Fibroblast of skin of left biceps (primary cell): ENCODE measurements around the gene CDC25B.
"Not testable (repeated sequence)": the region's sequence is repeated elsewhere in the genome, so short reads cannot be mapped to it uniquely, and the experiment has no call there.

Experiments used
- DNase-seq, 2 experiments: peaks; one replicate each; pipeline ENCODE4 v3.0.0-alpha.2; 2013; ENCODE audit warnings: low read depth in 2 of 2

CDC25B gene

DNA sequence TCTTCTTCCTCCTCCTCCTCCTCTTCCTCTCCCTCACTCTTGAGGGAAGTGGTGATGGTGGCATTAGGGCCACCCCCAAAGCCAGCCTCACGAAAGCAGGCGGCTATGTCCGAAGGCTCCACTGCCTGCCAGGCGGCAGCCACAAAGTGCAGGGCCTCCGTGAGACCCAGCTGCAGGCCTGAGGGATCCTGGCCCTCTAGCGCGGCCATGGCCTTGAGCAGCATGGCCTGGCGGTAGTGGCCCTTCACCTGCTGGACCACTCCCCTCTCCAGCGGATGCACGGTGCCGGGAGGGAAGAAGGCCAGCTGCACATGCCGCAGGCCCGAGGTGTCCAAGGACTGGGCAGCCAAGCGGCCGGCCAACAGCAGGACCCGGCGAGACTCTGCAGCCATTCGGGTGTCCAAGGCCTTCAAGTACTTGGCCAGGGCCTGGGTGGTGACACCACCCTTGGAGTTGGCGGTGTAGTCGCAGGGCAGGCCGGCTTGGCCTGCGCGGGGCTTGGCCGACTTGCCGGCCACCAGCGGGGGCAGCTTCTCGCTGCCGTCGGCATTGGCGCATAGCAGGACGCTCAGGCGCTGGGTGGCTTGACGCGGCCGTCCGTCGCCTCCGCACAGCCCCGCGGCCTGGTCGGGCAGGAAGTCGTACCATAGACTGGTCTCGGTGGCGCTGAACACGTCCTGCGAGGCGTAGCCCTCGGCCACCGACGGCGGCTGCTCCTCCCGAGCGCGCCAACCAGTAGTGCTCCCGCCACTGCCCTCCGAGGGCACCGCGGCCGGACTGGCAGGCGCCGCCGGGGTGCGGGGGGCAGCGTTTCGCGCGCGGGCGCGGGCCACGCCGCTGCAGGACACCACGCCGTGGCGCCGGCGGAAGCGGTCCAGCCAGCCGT, 10.6 kb upstream of the CDC25B start:
- no peak for DNase-seq

DNA sequence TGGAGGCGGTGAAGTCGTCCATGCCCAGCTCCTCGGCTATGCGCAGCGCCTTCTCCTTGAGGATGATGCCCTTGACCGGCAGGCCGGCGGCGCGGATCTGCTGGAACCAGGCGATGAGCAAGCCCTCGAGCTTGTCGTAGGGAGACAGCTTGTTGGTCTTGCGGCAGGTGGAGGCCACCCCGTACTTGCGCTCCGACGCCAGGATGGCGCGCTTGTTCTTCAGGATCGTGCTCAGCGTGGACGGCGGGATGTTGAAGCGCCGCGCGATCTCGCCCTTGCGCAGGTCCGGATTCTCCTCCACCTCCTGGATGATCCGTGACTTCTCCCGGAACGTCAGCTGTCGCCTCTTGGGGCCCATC, 10.0 kb upstream of the CDC25B start:
- DNase-seq, result no peak

DNA sequence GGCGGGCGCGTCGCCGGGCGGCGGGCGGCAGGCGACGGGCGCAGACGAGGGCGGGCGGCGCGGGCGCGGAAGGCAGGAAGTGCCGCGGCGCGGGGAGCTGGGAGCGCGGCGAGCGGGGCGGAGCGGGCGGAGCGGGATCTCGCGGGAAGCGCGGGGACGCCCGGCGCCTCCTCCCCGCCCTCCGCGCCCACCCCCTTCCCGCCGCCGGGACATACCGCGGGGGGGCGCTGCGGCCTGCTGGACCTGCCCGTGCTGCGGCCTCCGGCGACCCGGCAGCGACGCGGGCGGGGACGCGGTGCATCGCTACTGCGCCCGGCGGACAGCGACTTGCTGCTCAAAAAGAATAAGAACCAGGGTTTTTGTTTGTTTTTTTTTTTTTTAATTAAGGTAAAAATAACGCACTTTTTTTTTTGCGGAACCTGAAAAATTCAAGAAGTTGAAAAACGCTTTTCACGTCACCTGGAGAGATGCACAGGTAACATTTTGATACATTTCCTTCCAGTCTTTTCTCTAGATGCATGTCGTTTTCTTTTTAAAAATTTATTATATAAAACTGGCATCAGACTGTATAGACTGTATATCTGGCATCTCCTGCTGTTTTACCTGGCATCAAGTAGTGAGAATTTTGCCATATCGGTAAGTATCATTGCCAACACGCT, 9.3 kb upstream of the CDC25B start, which contains the start of gene CENPB:
CENPB (minus strand) TSS at position 76 of the 659 bp plus-strand sequence. CDS start 257 bp downstream, outside the sequence.
- peak in 1 of 2 experiments; percentile 45 for DNase-seq

DNA sequence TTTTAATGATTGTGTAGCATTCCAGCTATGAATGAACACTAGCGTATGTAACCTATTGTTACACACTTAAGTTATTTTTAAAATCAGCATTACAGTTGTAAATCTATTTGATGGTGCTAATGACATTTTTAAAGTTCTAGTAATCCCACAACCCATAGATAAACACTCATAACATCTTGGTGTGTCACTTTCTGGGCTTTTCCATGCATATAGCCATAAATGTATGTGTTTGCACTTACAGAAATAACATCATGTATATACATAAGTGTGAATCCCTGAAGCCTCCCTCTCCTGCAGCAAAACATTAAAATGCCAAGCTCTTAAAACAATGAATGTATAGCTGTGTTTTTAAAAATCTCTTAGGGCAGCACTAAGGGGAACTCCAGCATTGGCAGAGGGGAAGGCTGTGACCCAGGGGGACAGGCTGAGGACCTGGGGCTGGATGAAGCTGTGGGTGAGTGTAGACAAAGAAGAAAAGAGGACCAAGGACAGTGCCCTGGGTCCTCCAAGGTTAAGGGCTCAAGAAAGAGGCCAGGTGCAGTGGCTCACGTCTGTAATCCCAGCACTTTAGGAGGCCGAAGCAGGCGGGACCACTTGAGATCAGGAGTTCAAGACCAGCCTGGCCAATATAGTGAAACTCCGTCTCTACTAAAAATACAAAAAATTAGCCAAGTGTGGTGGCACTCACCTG, 8.6 kb upstream of the CDC25B start:
- no peak for DNase-seq

DNA sequence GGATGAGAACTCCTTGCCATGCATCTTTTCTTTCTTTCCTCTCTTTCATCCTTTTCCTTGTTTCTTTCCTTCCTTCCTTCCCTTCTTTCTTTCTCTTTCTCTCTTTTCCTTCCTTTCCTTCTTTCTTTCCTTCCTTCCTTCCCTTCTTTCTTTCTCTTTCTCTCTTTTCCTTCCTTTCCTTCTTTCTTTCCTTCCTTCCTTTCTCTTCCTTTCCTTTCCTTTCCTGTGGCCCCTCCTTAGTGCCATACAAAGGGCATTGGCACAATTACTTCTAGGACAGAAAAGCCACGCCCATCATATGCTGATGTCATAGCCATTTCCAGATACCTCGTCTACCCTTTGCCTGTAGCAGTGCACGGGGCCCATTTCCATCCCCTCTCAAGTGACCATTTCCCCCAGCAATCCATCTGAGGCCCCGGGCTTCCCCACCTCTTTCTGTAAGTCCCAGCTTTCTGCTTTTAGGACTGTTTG, 7.4 kb upstream of the CDC25B start:
- DNase-seq, result no peak

DNA sequence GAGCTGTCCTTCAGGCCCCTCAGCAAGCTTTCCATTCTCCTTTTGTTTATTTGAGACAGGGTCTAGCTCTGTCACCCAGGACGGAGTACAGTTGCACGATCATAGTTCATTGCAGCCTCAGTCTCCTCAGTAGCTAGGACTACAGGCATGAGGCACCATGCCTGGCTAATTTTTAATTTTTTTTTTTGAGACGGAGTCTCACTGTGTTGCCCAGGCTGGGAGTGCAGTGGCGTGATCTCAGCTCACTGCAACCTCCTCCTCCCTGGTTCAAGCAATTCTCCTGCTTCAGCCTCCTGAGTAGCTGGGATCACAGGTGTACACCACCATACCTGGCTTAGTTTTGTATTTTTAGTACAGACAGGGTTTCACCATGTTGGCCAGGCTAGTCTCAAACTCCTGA, 6.9 kb upstream of the CDC25B start:
- DNase-seq, result not testable (repeated sequence)

DNA sequence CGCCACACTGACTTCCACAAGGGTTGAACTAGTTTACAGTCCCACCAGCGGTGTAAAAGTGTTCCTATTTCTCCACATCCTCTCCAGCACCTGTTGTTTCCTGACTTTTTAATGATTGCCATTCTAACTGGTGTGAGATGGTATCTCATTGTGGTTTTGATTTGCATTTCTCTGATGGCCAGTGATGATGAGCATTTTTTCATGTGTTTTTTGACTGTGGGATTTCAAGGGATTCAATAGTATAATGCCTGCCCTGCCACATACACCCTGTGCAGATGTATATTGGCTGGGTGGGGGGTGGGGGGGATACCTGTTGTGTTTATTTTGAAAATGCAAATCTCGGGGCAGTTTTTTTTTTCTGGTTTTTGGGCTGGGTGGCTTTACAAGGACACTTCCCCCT, 1.9 kb upstream of the CDC25B start:
- not testable (repeated sequence) for DNase-seq

DNA sequence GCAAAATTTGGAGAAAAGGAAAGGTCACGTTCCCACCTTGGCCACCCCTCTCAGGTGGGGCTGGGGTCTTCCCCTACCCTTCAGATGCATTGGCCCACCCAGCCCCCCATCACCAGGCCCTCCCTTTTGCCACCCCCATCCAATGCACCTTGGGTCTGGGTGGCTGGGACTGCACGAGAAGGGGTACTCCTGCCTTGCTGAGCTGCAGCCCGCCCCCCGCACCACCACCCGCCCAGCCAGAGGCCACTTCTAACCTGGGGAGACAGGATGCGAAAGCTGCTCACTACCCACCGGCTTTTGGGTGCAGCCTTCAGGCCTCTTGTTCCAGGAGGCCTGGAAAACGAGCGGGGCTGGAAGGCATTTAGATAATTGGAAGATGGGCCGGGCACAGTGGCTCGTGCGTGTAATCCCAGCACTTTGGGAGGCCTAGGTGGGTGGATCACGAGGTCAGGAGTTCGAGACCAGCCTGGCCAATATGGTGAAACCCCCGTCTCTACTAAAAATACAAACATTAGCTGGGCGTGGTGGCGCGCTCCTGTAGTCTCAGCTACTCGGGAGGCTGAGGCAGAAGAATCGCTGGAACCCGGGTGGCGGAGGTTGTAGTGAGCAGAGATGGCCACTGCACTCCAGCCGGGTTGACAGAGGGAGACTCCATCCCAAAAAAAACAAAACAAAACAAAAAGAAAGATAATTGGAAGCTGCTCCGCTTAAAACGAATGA, 1.2 kb upstream of the CDC25B start:
- DNase-seq, result no peak

DNA sequence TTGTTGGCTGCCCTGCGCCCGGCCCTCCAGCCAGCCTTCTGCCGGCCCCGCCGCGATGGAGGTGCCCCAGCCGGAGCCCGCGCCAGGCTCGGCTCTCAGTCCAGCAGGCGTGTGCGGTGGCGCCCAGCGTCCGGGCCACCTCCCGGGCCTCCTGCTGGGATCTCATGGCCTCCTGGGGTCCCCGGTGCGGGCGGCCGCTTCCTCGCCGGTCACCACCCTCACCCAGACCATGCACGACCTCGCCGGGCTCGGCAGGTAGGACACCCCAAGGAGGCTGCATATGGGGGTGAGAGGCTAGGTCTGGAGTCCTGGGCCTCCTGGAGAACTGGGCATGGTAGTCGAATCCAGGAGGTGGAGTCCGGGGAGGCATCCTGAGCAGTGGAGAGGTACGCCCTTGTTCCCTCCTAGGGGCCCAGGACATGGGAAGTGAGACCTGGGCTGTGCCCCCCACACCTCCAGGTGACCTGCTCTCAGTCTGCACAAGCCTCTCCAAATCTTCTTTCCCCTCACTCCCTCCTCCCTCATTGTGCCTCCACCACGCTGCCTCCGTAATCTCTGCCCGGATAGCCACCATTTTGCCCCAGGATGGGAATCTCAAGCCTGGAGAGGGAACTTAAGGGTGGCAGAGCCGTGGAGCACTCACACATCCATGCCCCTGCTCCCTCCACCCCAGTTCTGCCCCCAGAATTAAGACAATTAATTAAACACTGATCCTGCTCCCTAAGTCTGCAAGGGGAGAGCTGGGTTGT, 541 bp downstream of the CDC25B start:
- no peak for DNase-seq

DNA sequence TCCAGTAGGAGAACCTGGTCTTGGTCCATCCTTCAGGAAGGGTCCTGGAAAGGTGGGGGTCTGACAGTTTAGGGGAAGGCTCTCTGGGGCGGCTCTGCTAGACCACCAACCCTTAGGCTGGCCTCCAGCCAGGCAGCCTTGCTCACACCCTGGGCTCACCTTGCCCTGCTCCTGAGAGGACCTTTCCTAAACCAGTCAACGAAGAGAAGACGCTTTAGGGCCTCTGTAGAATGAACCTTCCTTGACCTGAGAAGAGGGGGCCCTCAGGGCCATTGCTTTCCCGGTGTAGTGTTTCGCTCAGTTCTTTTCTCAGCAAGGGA, 1.1 kb downstream of the CDC25B start:
- no peak for DNase-seq

DNA sequence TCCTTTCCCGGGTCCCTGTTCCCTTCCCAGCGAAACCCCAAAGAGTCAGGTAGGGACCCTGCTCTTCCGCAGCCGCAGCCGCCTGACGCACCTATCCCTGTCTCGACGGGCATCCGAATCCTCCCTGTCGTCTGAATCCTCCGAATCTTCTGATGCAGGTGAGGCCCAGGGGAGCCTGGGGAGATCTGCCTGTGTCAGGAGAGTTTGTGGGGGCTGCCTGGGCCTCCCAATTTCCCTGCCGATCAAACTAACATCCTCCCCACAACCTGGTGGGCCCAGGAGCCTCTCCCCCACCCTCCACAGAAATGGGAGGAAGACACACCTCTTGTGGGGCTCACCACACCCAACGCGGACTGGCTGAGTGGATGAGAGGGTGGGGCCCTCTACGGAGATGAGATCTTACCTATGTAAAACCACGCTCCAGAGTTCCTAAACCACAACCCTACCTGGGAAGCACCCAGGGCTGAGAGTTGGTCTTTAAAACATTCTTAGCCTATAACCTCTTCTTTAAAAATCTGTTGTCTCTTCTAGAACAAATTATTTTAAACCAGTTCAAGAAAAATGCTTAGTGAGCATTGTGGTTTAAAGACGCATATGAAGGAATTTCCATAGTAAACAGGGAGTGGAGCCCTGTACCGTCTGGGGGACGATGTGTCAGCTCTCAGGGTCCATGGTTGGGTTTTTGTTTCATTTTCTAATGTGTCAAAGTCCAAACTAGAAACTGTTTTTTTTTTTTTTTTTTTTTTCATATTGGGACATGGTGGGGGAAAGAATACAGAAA, 1.7 kb downstream of the CDC25B start:
- no peak for DNase-seq

DNA sequence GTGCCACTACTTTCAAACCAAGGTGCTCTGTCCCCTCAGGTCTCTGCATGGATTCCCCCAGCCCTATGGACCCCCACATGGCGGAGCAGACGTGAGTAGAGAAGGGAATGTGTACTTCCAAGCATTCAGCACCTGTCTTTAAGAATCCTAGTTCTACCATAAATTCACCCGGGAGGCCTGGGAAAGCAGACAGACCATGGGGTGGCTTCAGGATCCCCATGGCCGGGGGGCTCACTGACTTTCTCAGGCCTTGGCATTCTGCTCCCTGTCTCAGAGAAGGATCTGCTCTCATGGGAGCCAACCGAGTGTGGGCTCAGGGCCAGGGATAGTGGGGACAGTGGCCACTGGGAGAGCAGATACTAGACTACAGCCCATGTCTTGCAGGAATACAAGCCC, 2.3 kb downstream of the CDC25B start:
- DNase-seq, result no peak

DNA sequence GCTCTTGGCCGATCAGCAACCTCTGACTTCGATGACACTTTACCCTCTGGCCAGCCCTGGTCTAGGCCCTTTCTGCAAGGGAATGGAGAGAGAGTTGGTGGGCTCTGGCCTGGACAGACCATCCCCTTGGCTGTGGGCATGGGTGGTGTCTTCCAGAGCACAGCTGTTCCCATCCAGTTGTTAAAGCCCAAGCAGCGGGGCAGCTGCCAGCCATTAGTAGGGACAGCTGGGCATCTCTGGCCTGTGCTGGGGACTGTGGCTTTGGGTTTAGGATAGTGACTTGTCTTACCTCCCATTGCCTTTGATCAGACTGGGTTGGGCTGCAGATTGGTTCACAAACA, 2.8 kb downstream of the CDC25B start:
- DNase-seq, result no peak

DNA sequence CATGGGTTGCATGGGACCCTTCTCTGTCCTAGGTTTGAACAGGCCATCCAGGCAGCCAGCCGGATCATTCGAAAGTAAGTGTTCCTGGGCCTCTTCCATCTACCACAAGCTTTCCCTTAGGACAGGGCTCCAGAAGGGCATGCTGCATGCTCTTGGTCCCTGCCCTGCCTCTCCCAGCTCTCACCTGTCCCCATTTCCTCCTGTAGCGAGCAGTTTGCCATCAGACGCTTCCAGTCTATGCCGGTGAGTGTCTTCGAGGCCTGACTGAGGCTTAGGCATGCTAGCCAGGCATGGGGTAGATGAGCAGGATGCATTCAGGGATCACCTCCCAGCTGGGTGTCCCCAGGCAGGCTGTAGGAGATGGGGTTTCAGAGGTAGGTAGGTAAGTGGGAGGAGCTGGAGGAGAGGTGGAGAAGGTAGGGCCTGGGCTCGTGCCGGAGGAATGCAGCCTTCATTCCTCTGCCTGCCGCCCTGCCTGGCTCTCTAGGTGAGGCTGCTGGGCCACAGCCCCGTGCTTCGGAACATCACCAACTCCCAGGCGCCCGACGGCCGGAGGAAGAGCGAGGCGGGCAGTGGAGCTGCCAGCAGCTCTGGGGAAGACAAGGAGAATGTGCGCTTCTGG, 4.3 kb downstream of the CDC25B start:
- no peak for DNase-seq

DNA sequence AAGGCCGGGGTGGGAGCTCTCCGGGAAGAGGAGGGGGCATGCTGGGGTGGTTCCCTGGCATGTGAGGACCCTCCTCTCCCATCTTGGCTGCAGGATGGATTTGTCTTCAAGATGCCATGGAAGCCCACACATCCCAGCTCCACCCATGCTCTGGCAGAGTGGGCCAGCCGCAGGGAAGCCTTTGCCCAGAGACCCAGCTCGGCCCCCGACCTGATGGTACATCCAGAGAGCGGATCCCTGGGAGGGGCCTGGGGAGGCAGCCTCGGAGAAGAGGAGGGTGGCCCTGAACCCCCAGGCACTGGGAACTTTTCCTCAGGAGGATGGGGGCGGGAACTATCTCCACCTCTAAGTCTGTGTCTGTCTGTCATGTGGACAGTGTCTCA, 4.8 kb downstream of the CDC25B start:
- no peak for DNase-seq

DNA sequence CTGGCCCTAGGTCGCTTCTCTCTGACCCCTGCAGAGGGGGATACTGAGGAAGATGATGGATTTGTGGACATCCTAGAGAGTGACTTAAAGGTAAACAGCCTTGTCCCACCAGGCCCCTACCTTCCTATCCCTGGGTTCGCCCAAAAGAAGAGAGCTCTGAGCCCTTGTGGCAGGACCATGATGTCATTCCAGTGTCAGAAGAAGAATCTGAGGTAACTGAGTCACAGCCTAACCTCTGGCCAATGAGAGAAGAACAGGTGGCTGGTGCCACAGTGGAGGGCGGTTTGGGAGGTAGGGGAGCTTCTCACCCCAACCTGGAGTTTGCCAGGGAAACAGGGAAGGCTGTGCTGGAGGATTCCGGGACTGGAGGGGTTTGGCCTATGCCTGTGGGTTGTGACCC, 5.2 kb downstream of the CDC25B start:
- no peak for DNase-seq

DNA sequence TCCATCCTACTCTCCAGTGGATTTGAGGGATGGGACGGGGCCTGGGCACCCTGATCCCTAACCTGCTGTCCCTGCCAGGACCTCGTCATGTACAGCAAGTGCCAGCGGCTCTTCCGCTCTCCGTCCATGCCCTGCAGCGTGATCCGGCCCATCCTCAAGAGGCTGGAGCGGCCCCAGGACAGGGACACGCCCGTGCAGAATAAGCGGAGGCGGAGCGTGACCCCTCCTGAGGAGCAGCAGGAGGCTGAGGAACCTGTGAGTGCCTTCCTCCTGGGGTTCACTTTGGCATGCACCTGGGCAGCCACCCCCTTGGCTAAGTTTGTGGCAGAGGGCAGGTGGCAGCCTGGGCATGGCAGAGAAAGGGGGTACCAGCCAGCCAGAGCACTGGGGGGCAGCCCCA, 5.7 kb downstream of the CDC25B start:
- DNase-seq, result no peak

DNA sequence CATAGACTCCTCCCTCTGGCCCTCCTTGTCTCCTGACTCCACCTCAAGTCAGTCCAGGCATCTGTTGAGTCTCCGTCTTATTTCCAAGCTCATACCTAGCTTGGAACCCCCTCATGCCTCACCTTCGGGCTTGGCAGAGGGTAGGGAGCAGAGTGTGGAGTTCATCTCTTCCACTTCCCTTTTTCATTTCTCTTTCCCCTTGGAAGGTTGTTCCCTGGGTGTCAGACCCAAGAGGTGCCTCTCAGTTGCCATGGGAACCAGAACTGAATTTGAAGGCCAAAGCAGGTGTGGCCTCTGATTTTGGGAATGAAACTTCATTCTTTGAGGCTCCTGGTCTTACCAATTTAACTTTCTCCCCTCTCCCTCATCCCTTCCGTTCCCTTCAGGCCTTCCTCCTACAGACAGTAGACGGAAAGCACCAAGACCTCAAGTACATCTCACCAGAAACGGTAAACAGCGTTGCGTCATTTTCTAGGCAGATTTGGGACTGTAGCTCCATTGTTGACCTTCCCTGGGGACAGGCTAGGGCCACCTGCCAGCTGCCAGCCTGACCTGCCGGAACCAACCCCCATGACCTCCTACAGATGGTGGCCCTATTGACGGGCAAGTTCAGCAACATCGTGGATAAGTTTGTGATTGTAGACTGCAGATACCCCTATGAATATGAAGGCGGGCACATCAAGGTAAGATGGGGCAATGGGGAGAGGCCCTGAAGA, 6.6 kb downstream of the CDC25B start:
- DNase-seq, result no peak

DNA sequence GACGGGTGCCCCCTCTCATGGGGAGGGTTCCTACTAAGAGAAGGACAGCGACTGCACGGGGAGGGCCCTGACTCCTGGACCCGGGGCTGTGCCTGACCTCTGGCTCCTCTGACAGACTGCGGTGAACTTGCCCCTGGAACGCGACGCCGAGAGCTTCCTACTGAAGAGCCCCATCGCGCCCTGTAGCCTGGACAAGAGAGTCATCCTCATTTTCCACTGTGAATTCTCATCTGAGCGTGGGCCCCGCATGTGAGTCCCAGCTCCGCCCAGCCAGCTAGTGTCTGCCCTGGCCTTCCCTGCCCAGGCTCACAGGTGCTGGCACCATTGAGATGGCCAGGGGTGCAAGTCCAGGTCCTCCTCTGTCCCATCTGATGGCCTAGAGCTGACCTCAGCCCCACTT, 7.2 kb downstream of the CDC25B start:
- no peak for DNase-seq

DNA sequence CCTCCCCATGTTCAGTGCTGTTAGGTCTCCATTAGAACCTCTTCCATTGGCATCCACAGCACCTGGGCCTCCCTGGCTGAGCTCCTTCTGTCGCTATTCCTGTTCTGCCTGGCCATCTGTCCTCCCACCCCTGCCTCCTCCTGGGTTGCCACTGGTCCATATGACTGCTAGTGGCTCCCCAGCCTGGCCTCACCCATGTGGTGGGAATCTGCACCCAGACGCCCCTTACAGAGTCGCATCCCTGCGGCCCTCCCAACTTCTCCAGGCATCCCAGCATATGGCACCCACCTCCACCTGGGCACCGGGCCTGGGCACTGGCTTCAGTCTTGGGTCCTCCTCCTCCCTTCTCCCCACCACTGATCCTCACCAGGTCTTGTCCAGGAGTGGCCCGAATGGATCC, 7.7 kb downstream of the CDC25B start:
- no peak for DNase-seq
